GM10248 (cell line): ENCODE data around the gene SYNJ1.

Experiments used
- CTCF ChIA-PET: fragments of 300-600 bp; sonication (Branson Sonifier 250); formaldehyde crosslinking; extraction: SDS; loops from one replicate; lab custom pipeline; 2021; ENCODE audit warnings: antibody characterized with exemption; lab: Yijun Ruan, JAX
- POLR2A ChIA-PET: fragments of 350-650 bp; sonication (Branson Sonifier 250); formaldehyde crosslinking; extraction: SDS; loops from one replicate; lab custom pipeline; 2020; ENCODE audit warnings: antibody characterized with exemption; lab: Yijun Ruan, JAX
- DNase-seq: peaks from one replicate; pipeline ENCODE4 v3.0.0; 2012; ENCODE audit errors: extremely low spot score
- CTCF ChIP-seq: IDR thresholded peaks from 2 replicates; pipeline ENCODE4 v1.5.1; 2012; ENCODE audit warnings: mild to moderate bottlenecking, low read depth; ENCODE audit errors: extremely low read depth, missing control alignments, control extremely low read depth

Gene SYNJ1

GRCh38 chr21:32587120-32587519, 140.7 kb downstream of the SYNJ1 start:
- no peak for TF ChIP-seq CTCF
- CTCF ChIA-PET, result interaction anchor here (1.1 to 1.9 kb wide), 2 partner anchors 14 to 18 kb away, joined by 6 to 9 read pairs; no protein-coding TSS in a partner anchor
- POLR2A ChIA-PET, result no interaction called here
- no peak for DNase-seq

- CTCF ChIA-PET, result interaction anchor here (1.0 kb wide), 1 partner anchor 17 kb away, joined by 5 read pairs; no protein-coding TSS in a partner anchor
- no peak for DNase-seq
- no peak for TF ChIP-seq CTCF
- POLR2A ChIA-PET, result no interaction called here
These were observed 141.8 kb downstream of the SYNJ1 start for GRCh38 chr21:32585970-32586369.

- POLR2A ChIA-PET, result no interaction called here
- TF ChIP-seq CTCF, result no peak
- no peak for DNase-seq
- CTCF ChIA-PET, result interaction anchor here (1.0 to 1.8 kb wide), 2 partner anchors 16 kb away, joined by 5 to 10 read pairs; no protein-coding TSS in a partner anchor
These were observed 142.6 kb downstream of the SYNJ1 start, which contains the start of gene TCP10L for GRCh38 chr21:32585042-32585710. TCP10L (minus strand) TSS chr21:32585523; CDS start chr21:32584304, 1,219 bp downstream.

GRCh38 chr21:32584472-32584871, 143.3 kb downstream of the SYNJ1 start:
- ChIA-PET POLR2A (no interaction called here), CTCF (interaction anchor here (1.8 kb wide), 1 partner anchor 17 kb away, joined by 10 read pairs; no protein-coding TSS in a partner anchor)
- no peak for DNase-seq
- no peak for TF ChIP-seq CTCF

GRCh38 chr21:32581732-32582131, 146.1 kb downstream of the SYNJ1 start:
- POLR2A ChIA-PET, result no interaction called here
- TF ChIP-seq CTCF, result no peak
- CTCF ChIA-PET, result interaction anchor here (1.7 to 2.1 kb wide), 3 partner anchors 11 to 20 kb away, joined by 5 to 11 read pairs (median 8); no protein-coding TSS in a partner anchor

GRCh38 chr21:32580949-32581348, 146.9 kb downstream of the SYNJ1 start:
- CTCF ChIA-PET, result interaction anchor here (1.7 to 2.1 kb wide), 2 partner anchors 10 to 20 kb away, joined by 5 to 11 read pairs; no protein-coding TSS in a partner anchor

More at GRCh38 chr21:32581732-32582131, 146.1 kb downstream of the SYNJ1 start:
- DNase-seq, result no peak

More at GRCh38 chr21:32580949-32581348, 146.9 kb downstream of the SYNJ1 start:
- POLR2A ChIA-PET, result no interaction called here
- DNase-seq, result no peak
- no peak for TF ChIP-seq CTCF
